ENCODE data around the gene THAP7. TPM values are rescaled to one million over a fixed set of nuclear protein-coding genes. Genes with fewer than 3 reads are reported as not detected.
A peak's percentile ranks its signal among the peaks of the same experiment; 100 is the strongest.

Gene THAP7
- total and polyA plus RNA-seq, 2 of the 13 experiments (the other 11 are each of a cell fraction or from before 2014, with no cell fraction given), result 13.0 to 25.5 TPM

- TF ChIP-seq SP4 (CRISPR knock-in tag; IDR thresholded peaks at IDR 0.05) (peak; percentile 49; the same call in 1 of the 2 replicates), ZBTB7A (CRISPR knock-in tag; IDR thresholded peaks at IDR 0.05) (no peak), SAFB2 (CRISPR knock-in tag; IDR thresholded peaks at IDR 0.05; ENCODE audit: borderline replicate concordance, low read depth) (no peak), HOXD1 (CRISPR knock-in tag; IDR thresholded peaks at IDR 0.05) (no peak), PRDM10 (CRISPR knock-in tag; IDR thresholded peaks at IDR 0.05; ENCODE audit: low read depth) (no peak), ATM (IDR thresholded peaks at IDR 0.05; ENCODE audit: borderline replicate concordance) (no peak), JDP2 (CRISPR knock-in tag; IDR thresholded peaks at IDR 0.05; ENCODE audit: borderline replicate concordance) (no peak), GTF3A (CRISPR knock-in tag; conservative IDR thresholded peaks at IDR 0.05) (no peak), PITX1 (CRISPR knock-in tag; IDR thresholded peaks at IDR 0.05) (no peak), RFX1 (IDR thresholded peaks at IDR 0.05) (peak; percentile 99), NFYB (CRISPR knock-in tag; IDR thresholded peaks at IDR 0.05) (peak; percentile 94), ZNF775 (CRISPR knock-in tag; IDR thresholded peaks at IDR 0.05; ENCODE audit: borderline replicate concordance) (no peak)
- TF ChIP-seq, protein P1, sequence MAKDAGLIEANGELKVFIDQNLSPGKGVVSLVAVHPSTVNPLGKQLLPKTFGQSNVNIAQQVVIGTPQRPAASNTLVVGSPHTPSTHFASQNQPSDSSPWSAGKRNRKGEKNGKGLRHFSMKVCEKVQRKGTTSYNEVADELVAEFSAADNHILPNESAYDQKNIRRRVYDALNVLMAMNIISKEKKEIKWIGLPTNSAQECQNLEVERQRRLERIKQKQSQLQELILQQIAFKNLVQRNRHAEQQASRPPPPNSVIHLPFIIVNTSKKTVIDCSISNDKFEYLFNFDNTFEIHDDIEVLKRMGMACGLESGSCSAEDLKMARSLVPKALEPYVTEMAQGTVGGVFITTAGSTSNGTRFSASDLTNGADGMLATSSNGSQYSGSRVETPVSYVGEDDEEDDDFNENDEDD (CRISPR knock-in tag; IDR thresholded peaks at IDR 0.05; ENCODE audit: borderline replicate concordance), result no peak
- TF ChIP-seq, protein P2, sequence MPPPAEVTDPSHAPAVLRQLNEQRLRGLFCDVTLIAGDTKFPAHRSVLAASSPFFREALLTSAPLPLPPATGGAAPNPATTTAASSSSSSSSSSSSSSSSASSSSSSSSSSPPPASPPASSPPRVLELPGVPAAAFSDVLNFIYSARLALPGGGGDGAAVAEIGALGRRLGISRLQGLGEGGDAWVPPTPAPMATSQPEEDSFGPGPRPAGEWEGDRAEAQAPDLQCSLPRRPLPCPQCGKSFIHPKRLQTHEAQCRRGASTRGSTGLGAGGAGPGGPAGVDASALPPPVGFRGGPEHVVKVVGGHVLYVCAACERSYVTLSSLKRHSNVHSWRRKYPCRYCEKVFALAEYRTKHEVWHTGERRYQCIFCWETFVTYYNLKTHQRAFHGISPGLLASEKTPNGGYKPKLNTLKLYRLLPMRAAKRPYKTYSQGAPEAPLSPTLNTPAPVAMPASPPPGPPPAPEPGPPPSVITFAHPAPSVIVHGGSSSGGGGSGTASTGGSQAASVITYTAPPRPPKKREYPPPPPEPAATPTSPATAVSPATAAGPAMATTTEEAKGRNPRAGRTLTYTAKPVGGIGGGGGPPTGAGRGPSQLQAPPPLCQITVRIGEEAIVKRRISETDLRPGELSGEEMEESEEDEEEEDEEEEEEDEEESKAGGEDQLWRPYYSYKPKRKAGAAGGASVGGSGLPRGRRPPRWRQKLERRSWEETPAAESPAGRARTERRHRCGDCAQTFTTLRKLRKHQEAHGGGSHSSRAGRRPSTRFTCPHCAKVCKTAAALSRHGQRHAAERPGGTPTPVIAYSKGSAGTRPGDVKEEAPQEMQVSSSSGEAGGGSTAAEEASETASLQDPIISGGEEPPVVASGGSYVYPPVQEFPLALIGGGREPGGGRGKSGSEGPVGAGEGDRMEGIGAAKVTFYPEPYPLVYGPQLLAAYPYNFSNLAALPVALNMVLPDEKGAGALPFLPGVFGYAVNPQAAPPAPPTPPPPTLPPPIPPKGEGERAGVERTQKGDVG (CRISPR knock-in tag; IDR thresholded peaks at IDR 0.05; ENCODE audit: borderline replicate concordance), result no peak
- TF ChIP-seq, protein P3, sequence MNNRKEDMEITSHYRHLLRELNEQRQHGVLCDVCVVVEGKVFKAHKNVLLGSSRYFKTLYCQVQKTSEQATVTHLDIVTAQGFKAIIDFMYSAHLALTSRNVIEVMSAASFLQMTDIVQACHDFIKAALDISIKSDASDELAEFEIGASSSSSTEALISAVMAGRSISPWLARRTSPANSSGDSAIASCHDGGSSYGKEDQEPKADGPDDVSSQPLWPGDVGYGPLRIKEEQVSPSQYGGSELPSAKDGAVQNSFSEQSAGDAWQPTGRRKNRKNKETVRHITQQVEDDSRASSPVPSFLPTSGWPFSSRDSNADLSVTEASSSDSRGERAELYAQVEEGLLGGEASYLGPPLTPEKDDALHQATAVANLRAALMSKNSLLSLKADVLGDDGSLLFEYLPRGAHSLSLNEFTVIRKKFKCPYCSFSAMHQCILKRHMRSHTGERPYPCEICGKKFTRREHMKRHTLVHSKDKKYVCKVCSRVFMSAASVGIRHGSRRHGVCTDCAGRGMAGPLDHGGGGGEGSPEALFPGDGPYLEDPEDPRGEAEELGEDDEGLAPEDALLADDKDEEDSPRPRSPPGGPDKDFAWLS (CRISPR knock-in tag; IDR thresholded peaks at IDR 0.05; ENCODE audit: borderline replicate concordance), result no peak
- TF ChIP-seq, protein P4, sequence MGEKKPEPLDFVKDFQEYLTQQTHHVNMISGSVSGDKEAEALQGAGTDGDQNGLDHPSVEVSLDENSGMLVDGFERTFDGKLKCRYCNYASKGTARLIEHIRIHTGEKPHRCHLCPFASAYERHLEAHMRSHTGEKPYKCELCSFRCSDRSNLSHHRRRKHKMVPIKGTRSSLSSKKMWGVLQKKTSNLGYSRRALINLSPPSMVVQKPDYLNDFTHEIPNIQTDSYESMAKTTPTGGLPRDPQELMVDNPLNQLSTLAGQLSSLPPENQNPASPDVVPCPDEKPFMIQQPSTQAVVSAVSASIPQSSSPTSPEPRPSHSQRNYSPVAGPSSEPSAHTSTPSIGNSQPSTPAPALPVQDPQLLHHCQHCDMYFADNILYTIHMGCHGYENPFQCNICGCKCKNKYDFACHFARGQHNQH (CRISPR knock-in tag; IDR thresholded peaks at IDR 0.05), result no peak
- TF ChIP-seq, protein P5, sequence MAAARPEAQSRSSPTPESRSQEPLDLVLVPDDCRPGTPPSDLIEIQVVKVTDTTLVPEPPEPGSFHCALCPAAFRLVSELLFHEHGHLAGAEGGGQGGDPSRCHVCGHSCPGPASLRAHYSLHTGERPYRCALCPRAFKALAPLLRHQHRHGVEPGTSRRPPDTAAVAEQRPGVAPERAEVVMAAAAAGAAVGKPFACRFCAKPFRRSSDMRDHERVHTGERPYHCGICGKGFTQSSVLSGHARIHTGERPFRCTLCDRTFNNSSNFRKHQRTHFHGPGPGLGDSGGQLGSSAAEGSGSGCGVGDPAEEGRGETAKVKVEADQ (CRISPR knock-in tag; IDR thresholded peaks at IDR 0.05; ENCODE audit: borderline replicate concordance), result no peak
These were observed 43.8 kb upstream of the THAP7 start, which contains the start of gene LRRC74B (continued) for GRCh38 chr22:21045585-21046294.
